HepG2 (cell line): ENCODE measurements around the gene UGT1A3. TPM values are rescaled to one million over a fixed set of nuclear protein-coding genes. Genes with fewer than 3 reads are reported as not detected.

Experiments used
- HDAC1 ChIP-seq: sonication (generic); formaldehyde crosslinking; IDR thresholded peaks from 2 replicates; pipeline ENCODE4 v1.5.1; 2020; ENCODE audit warnings: mild to moderate bottlenecking, missing genetic modification reagents
- MYC ChIP-seq: sonication (generic); formaldehyde crosslinking; IDR thresholded peaks from 2 replicates; pipeline ENCODE4 v1.9.0; 2021; ENCODE audit warnings: missing genetic modification reagents, borderline replicate concordance
- MYPOP ChIP-seq: sonication (generic); formaldehyde crosslinking; IDR thresholded peaks from 2 replicates; pipeline ENCODE4 v1.8.1; 2023; ENCODE audit warnings: mild to moderate bottlenecking, moderate library complexity, missing genetic modification reagents
- NCOA2 ChIP-seq: sonication (generic); formaldehyde crosslinking; IDR thresholded peaks from 2 replicates; pipeline ENCODE4 v1.8.0; 2022; ENCODE audit warnings: inconsistent platforms
- NFE2L1 ChIP-seq: sonication (generic); formaldehyde crosslinking; IDR thresholded peaks from 2 replicates; pipeline ENCODE4 v1.4.0; 2020; ENCODE audit warnings: missing genetic modification reagents, mild to moderate bottlenecking, borderline replicate concordance
- PAF1 ChIP-seq: IDR thresholded peaks from 2 replicates; pipeline ENCODE4 v1.6.1; 2016; ENCODE audit warnings: missing genetic modification reagents, missing compliant biosample characterization
- RFX3 ChIP-seq: IDR thresholded peaks from 2 replicates; pipeline ENCODE4 v1.6.1; 2016; ENCODE audit warnings: missing biosample characterization, missing genetic modification reagents
- ZMAT5 ChIP-seq: sonication (generic); formaldehyde crosslinking; IDR thresholded peaks from 2 replicates; pipeline ENCODE4 v1.5.0; 2020; ENCODE audit warnings: mild to moderate bottlenecking, low read depth, missing genetic modification reagents, borderline replicate concordance
- ZNF17 ChIP-seq: sonication (generic); formaldehyde crosslinking; IDR thresholded peaks from 2 replicates; pipeline ENCODE4 v1.5.0; 2020; ENCODE audit warnings: mild to moderate bottlenecking, missing genetic modification reagents
- ZNF180 ChIP-seq: sonication (generic); formaldehyde crosslinking; IDR thresholded peaks from 2 replicates; pipeline ENCODE4 v1.4.0; 2020; ENCODE audit warnings: low read depth, missing genetic modification reagents, borderline replicate concordance
- ZNF318 ChIP-seq: sonication (generic); formaldehyde crosslinking; IDR thresholded peaks from 2 replicates; pipeline ENCODE4 v1.4.0; 2020; ENCODE audit warnings: mild to moderate bottlenecking, missing genetic modification reagents
- ZNF367 ChIP-seq: sonication (generic); formaldehyde crosslinking; IDR thresholded peaks from 2 replicates; pipeline ENCODE4 v1.4.0; 2020; ENCODE audit warnings: missing genetic modification reagents, borderline replicate concordance
- ZNF577 ChIP-seq: sonication (generic); formaldehyde crosslinking; IDR thresholded peaks from 2 replicates; pipeline ENCODE4 v1.4.0; 2020; ENCODE audit warnings: mild to moderate bottlenecking, low read depth, missing genetic modification reagents, borderline replicate concordance
- ZNF724P ChIP-seq: sonication (generic); formaldehyde crosslinking; IDR thresholded peaks from 2 replicates; pipeline ENCODE4 v1.8.0; 2022; ENCODE audit warnings: missing genetic modification reagents, borderline replicate concordance
- ZSCAN20 ChIP-seq: sonication (generic); formaldehyde crosslinking; IDR thresholded peaks from 2 replicates; pipeline ENCODE4 v1.4.0; 2020; ENCODE audit warnings: missing genetic modification reagents, mild to moderate bottlenecking, borderline replicate concordance
- ZZZ3 ChIP-seq: sonication (generic); formaldehyde crosslinking; IDR thresholded peaks from 2 replicates; pipeline ENCODE4 v1.4.0; 2020; ENCODE audit warnings: missing genetic modification reagents, mild to moderate bottlenecking, borderline replicate concordance
- polyA plus RNA-seq, 8 experiments: library from polyadenylated mRNA; depleted of rRNA in 3 of 8; stranded (reverse) in 7 of 8; unstranded in 1 of 8; fragments of >200 nt; fragmentation: Illumina TruSeq in 4 of 8; extraction: Trizol in 4 of 8; gene quantifications; 2 replicates each; pipeline versions ENCODE4 v1.2.1 to v1.2.3, GENCODE V29; 2011 to 2016; ENCODE audit warnings: low read depth in 4 of 8, missing spikeins in 1 of 8, mixed read lengths in 1 of 8; ENCODE audit not compliant: insufficient read depth in 1 of 8
- total RNA-seq, 5 experiments: library from RNA; depleted of rRNA; stranded (reverse); fragments of >200 nt; fragmentation: Illumina TruSeq; extraction: Trizol; gene quantifications; 2 replicates each; pipeline ENCODE4 v1.2.3, GENCODE V29; 2016; ENCODE audit warnings: low read depth in 1 of 5
- TF ChIP-seq, protein P1 (sequence below): sonication (generic); formaldehyde crosslinking; IDR thresholded peaks from 2 replicates; pipeline ENCODE4 v1.4.0; 2020; ENCODE audit warnings: missing genetic modification reagents

UGT1A3 gene
- total and polyA plus RNA-seq, 2 of the 13 experiments (the other 11 are each of a cell fraction or from before 2014, with no cell fraction given), result not detected

GRCh38 chr2:233745073-233745755 lies 16.4 kb downstream of the UGT1A3 start (continued):
- TF ChIP-seq ZNF577 (CRISPR knock-in tag) (no peak), NCOA2 (CRISPR knock-in tag) (peak; percentile 93), ZNF318 (CRISPR knock-in tag) (no peak), MYPOP (CRISPR knock-in tag) (0 out of 2 replicates have a peak, but pooled peaks have one; percentile 46), ZZZ3 (no peak), PAF1 (CRISPR knock-in tag) (no peak), MYC (CRISPR knock-in tag) (no peak), ZNF180 (CRISPR knock-in tag) (no peak), RFX3 (no peak), ZNF17 (CRISPR knock-in tag) (no peak), ZMAT5 (no peak), HDAC1 (peak; percentile 96), ZSCAN20 (no peak), ZNF724P (CRISPR knock-in tag) (peak; percentile 46; the same call in 1 of the 2 replicates), NFE2L1 (no peak), ZNF367 (no peak)
- TF ChIP-seq, protein P1, sequence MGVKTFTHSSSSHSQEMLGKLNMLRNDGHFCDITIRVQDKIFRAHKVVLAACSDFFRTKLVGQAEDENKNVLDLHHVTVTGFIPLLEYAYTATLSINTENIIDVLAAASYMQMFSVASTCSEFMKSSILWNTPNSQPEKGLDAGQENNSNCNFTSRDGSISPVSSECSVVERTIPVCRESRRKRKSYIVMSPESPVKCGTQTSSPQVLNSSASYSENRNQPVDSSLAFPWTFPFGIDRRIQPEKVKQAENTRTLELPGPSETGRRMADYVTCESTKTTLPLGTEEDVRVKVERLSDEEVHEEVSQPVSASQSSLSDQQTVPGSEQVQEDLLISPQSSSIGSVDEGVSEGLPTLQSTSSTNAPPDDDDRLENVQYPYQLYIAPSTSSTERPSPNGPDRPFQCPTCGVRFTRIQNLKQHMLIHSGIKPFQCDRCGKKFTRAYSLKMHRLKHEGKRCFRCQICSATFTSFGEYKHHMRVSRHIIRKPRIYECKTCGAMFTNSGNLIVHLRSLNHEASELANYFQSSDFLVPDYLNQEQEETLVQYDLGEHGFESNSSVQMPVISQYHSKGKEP (CRISPR knock-in tag), result no peak
